AG10803 (cell line): ENCODE results near the gene ATG14.
"Not testable (repeated sequence)": the region's sequence is repeated elsewhere in the genome, so short reads cannot be mapped to it uniquely, and the experiment has no call there.

Experiments used
- DNase-seq: peaks from one replicate; pipeline ENCODE4 v3.0.0; 2010; ENCODE audit warnings: low read depth
- H3K4me3 ChIP-seq: 2 replicates; pipeline ENCODE4 v1.5.1; 2011; ENCODE audit warnings: mild to moderate bottlenecking, low read length, control low read depth
- TF ChIP-seq, protein P1 (sequence below): conservative IDR thresholded peaks from 2 replicates; pipeline ENCODE4 v1.5.1; 2011; ENCODE audit warnings: mild to moderate bottlenecking, low read length, control low read depth, inconsistent platforms

The ATG14 gene

DNA sequence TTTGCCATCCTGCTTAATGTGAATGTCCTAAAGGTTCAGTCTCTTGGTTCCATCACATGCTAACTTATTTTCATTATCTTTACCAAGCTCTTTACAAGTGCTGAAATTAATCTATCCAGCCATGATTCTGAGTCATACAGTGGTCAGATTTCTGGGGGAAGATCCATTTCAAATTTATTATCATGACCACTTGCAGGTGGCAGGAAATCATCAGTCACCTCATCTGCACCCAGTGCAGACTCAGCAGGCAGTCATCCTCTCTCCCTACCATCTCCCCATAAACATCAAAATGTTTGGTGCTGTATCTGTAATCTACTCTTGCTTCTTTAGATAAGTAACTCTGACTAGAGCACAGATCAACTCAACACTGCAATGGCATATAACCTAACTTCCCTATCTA, 23.5 kb downstream of the ATG14 start:
- TF ChIP-seq, protein P1, sequence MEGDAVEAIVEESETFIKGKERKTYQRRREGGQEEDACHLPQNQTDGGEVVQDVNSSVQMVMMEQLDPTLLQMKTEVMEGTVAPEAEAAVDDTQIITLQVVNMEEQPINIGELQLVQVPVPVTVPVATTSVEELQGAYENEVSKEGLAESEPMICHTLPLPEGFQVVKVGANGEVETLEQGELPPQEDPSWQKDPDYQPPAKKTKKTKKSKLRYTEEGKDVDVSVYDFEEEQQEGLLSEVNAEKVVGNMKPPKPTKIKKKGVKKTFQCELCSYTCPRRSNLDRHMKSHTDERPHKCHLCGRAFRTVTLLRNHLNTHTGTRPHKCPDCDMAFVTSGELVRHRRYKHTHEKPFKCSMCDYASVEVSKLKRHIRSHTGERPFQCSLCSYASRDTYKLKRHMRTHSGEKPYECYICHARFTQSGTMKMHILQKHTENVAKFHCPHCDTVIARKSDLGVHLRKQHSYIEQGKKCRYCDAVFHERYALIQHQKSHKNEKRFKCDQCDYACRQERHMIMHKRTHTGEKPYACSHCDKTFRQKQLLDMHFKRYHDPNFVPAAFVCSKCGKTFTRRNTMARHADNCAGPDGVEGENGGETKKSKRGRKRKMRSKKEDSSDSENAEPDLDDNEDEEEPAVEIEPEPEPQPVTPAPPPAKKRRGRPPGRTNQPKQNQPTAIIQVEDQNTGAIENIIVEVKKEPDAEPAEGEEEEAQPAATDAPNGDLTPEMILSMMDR = no peak
- no peak overlapping the region for H3K4me3 ChIP-seq

DNA sequence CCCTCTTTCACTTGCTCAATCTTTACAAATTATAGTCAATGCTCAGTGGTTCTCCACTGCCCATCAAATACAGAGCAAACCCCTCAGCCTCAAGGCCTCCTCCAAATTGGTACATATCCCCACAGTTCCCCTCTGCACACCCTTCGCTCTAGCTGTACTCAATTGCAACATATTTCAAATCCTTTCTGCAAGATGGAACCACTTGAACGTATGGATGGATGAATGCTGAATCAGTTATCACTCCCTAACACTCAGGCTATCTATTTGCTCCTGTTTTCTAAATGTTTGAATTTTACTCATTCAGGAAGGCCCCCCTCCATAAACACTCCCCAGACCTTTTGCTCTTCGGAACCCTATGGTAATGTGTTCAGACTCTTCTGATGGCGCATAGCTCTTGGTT, 24.5 kb downstream of the ATG14 start:
- TF ChIP-seq, protein P1 = no peak
- no peak overlapping the region for H3K4me3 ChIP-seq
- no peak for DNase-seq

More for the DNA sequence above, 23.5 kb downstream of the ATG14 start:
- peak; percentile 24 for DNase-seq

DNA sequence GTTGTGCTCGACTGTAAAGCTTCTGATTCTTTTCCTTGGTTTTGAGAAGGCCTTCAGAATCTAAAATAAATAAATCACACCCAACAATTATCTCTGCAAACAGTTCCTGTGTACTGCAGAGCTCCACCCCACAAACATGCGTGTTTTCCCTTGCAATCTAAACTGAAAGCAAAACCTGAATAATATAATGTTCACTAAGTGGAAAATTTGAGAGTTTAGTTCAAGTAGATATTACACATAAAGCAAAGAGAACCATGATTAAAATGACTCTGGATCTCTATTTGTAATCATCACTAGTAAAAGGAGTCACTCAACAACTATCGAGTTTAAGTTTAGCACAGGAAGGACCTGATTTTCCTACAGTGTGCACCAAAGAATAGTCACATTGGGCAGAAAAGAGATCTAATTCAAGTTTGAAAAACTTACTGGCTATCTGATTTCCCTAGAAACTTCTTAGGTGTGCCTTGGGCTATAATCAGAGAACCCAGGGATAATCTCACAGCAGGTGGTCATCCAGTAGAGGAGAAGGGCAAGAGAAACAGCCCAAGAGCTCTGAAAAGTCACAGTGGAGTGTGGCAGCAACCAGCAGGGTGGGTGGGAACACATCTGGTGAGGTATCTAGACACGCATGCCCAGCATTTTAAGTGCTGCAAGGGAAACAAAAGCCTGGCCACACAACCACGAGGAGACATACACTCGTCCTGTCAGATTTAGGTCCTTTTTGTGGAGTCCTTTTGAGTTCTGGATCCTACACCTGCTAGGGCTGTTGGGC, 25.4 kb downstream of the ATG14 start:
- DNase-seq = no peak
- TF ChIP-seq, protein P1 = no peak
- H3K4me3 ChIP-seq = no peak overlapping the region

DNA sequence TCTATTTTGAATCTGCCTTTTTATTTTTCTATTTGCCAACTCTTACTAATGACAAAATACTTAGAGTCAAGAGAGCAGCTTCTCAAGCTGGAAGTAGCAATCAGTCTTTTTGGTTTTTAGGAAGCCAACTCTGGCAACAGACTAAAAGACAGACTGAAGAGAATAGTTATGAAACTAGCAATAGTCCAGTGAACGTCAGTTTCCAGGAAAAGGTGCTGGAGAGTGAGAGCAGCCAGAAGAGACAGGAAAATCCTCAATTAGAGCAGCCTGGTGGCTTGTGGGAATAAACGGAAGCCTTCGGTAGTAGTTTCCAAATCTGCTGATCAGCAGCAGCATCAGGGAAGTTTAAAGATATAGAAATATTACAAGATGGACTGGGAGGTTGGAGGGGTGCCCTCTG, 27.1 kb downstream of the ATG14 start:
- TF ChIP-seq, protein P1 = no peak
- DNase-seq = no peak
- H3K4me3 ChIP-seq = no peak overlapping the region

DNA sequence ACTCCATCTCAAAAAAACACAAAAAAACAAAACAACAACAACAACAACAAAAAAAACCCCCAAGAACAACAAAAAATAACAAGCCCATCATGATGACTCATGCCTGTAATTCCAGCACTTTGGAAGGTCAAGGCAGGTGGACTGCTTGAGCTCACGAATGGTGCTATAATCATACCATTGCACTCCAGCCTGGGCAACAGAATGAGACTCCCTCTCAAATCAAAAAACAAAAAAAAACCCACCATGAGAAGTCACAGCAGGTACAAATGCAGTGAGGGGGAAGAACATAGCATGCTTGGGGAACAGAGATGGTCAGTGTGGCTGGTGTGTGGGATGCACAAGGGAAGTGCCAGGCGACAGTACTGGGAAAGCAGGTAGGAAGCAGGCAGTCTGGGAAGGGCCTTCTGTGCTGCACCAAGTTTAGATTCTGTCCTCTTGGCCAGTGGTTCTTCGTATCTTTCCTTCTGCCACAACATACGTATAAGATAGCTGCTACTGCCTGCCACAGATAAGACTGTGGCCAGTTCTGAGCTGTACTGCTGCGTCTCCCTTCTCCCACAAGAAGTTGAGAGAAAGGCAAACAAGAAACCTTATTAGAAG, 28.0 kb downstream of the ATG14 start:
- TF ChIP-seq, protein P1 = no peak
- DNase-seq = no peak
- H3K4me3 ChIP-seq = no peak overlapping the region

DNA sequence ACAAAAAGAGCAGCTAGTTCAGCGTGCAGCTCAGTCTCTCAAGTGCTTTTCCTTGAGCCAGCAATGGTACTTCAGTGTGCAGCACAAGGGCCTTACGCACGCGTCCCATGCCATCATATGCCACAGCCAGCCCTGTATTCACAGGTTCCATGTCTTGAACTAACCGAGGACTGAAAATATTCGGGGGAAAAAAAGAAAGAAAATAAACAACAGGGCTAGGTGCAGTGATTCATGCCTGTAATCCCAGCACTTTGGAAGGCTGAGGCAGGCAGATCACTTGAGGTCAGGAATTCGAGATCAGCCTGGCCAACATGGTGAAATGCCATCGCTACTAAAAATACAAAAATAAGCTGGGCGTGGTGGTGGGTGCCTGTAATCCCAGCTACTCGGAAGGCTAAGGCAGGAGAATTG, 28.6 kb downstream of the ATG14 start:
- not testable (repeated sequence) for DNase-seq, H3K4me3 ChIP-seq

DNA sequence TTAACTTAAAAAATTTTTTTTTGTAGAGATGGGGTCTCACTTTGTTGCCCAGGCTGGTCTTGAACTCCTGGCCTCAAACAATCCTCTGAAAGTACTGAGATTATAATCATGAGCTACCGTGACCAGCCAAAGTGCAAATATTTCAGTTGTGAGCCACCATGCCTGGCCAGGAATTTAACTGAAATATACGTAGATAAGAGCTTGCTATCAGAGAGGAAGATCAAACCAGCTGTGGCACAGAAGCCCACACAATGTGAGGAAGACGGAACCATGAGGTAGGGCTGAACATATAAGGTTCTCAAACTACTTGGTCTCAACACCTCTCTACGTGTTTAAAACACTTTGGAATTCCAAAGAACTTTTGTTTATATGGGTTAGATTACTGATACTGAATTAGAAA, 29.1 kb downstream of the ATG14 start:
- no peak overlapping the region for H3K4me3 ChIP-seq
- TF ChIP-seq, protein P1 = no peak
- DNase-seq = no peak
